ENCODE measurements around the gene CRHR1. TPM values are rescaled to one million over a fixed set of nuclear protein-coding genes. Genes with fewer than 3 reads are reported as not detected.

CRHR1 gene
- total RNA-seq: under 1 TPM; 0.26 to 0.89 (median 0.76) TPM

- Histone ChIP-seq H3K27ac (no peak within 1 kb of the TSS), H3K36me3 (no peaks in the 10 kb centered on the region), H3K4me1 (peaks cover 25% of the 10 kb centered on the region), H3K9me3 (no peaks in the 10 kb centered on the region), H3K4me3 (peak within 1 kb of the TSS; percentile 55), H3K27me3 (peaks cover 73% of the 10 kb centered on the region)
- 2% methylated on average over 15 of the region's 56 CpGs for WGBS
- no peak for DNase-seq (ENCODE audit: low spot score in 2 of 2)
- no peak for TF ChIP-seq POLR2AphosphoS5 (IDR thresholded peaks at IDR 0.05)
- no peak for TF ChIP-seq POLR2A (IDR thresholded peaks at IDR 0.05)
- TF ChIP-seq CTCF (IDR thresholded peaks at IDR 0.05): no peak
- no peak for TF ChIP-seq EP300 (IDR thresholded peaks at IDR 0.05)
Observed at GRCh38 chr17:45784293-45784740, at the start of gene CRHR1. TSS of gene CRHR1 (plus strand) at chr17:45784320. CDS start at chr17:45784545, 225 bp downstream.

GRCh38 chr17:45734598-45734997 lies 49.5 kb upstream of the CRHR1 start:
- 95% methylated on average over 3 of the region's 3 CpGs for WGBS
- DNase-seq (ENCODE audit: low spot score in 2 of 2): no peak
- peaks cover 3% of the 10 kb centered on the region for H3K9me3 ChIP-seq
- H3K27ac ChIP-seq: no peak overlapping the region
- H3K27me3 ChIP-seq: peaks cover 8% of the 10 kb centered on the region
- TF ChIP-seq POLR2AphosphoS5 (IDR thresholded peaks at IDR 0.05) (no peak), EP300 (IDR thresholded peaks at IDR 0.05) (no peak), CTCF (IDR thresholded peaks at IDR 0.05) (no peak), POLR2A (IDR thresholded peaks at IDR 0.05) (no peak)
- H3K36me3 ChIP-seq: no peaks in the 10 kb centered on the region
- no peaks in the 10 kb centered on the region for H3K4me1 ChIP-seq
- no peak overlapping the region for H3K4me3 ChIP-seq

- 4% methylated on average over 1 of the region's 1 CpG for WGBS
- no peak overlapping the region for H3K4me3 ChIP-seq
- H3K36me3 ChIP-seq: no peaks in the 10 kb centered on the region
- no peaks in the 10 kb centered on the region for H3K4me1 ChIP-seq
- peaks cover 3% of the 10 kb centered on the region for H3K9me3 ChIP-seq
- DNase-seq (ENCODE audit: low spot score in 2 of 2): no peak
- peaks cover 6% of the 10 kb centered on the region for H3K27me3 ChIP-seq
- no peak overlapping the region for H3K27ac ChIP-seq
- TF ChIP-seq CTCF (IDR thresholded peaks at IDR 0.05) (no peak), POLR2A (IDR thresholded peaks at IDR 0.05) (no peak), POLR2AphosphoS5 (IDR thresholded peaks at IDR 0.05) (no peak), EP300 (IDR thresholded peaks at IDR 0.05) (no peak)
Observed at GRCh38 chr17:45735488-45735887, 48.6 kb upstream of the CRHR1 start.

- Histone ChIP-seq H3K4me1 (no peaks in the 10 kb centered on the region), H3K36me3 (no peaks in the 10 kb centered on the region), H3K4me3 (no peak overlapping the region), H3K9me3 (no peaks in the 10 kb centered on the region), H3K27ac (no peak overlapping the region), H3K27me3 (peaks cover 21% of the 10 kb centered on the region)
- TF ChIP-seq CTCF (IDR thresholded peaks at IDR 0.05) (no peak), POLR2A (IDR thresholded peaks at IDR 0.05) (no peak), EP300 (IDR thresholded peaks at IDR 0.05) (no peak), POLR2AphosphoS5 (IDR thresholded peaks at IDR 0.05) (no peak)
- WGBS: no CpG with 5 or more reads among the region's 2 CpGs
- DNase-seq (ENCODE audit: low spot score in 2 of 2): no peak
Observed at GRCh38 chr17:45739786-45740185, 44.3 kb upstream of the CRHR1 start.

GRCh38 chr17:45740553-45741330 lies 43.4 kb upstream of the CRHR1 start:
- 51% methylated on average over 5 of the region's 5 CpGs for WGBS
- Histone ChIP-seq H3K27ac (no peak overlapping the region), H3K27me3 (peaks cover 21% of the 10 kb centered on the region), H3K9me3 (no peaks in the 10 kb centered on the region), H3K36me3 (no peaks in the 10 kb centered on the region), H3K4me3 (no peak overlapping the region), H3K4me1 (no peaks in the 10 kb centered on the region)
- TF ChIP-seq POLR2A (IDR thresholded peaks at IDR 0.05): no peak
- no peak for TF ChIP-seq POLR2AphosphoS5 (IDR thresholded peaks at IDR 0.05)
- TF ChIP-seq CTCF (IDR thresholded peaks at IDR 0.05): no peak
- TF ChIP-seq EP300 (IDR thresholded peaks at IDR 0.05): no peak
- no peak for DNase-seq (ENCODE audit: low spot score in 2 of 2)
